Measurements from ENCODE around the gene PTGDR2. TPM values are rescaled to one million over a fixed set of nuclear protein-coding genes. Genes with fewer than 3 reads are reported as not detected.

Gene PTGDR2
- total and polyA plus RNA-seq, 9 donors, result 0.07 to 0.46 (median 0.15) TPM; not detected in 2

- 57 to 63% (median 60%) methylated on average over 7 of the region's 7 CpGs for WGBS, 3 donors
- intact Hi-C loops (cut with DNase I), result no loop called here
- DNase-seq, result no peak
Measured at GRCh38 chr11:60803273-60803936, 52.3 kb downstream of the PTGDR2 start.

GRCh38 chr11:60801194-60801593 is 54.6 kb downstream of the PTGDR2 start:
- 87 to 88% (median 87%) methylated on average over 10 of the region's 10 CpGs for WGBS, 3 donors
- no peak overlapping the region for H3K4me3 ChIP-seq
- TF ChIP-seq POLR2A (IDR thresholded peaks at IDR 0.05) (no peak), CTCF (IDR thresholded peaks at IDR 0.05) (no peak), EP300 (IDR thresholded peaks at IDR 0.05) (no peak)
- H3K27ac ChIP-seq, result no peak overlapping the region
- H3K4me1 ChIP-seq (ENCODE audit: insufficient read depth), result no peaks in the 10 kb centered on the region
- H3K36me3 ChIP-seq, result no peaks in the 10 kb centered on the region
- intact Hi-C loops (cut with DNase I), result no loop called here
- no peaks in the 10 kb centered on the region for H3K9me3 ChIP-seq
- H3K27me3 ChIP-seq, result no peaks in the 10 kb centered on the region
- no peak for DNase-seq

More at GRCh38 chr11:60803273-60803936, 52.3 kb downstream of the PTGDR2 start:
- H3K4me3 ChIP-seq, result no peak overlapping the region
- H3K9me3 ChIP-seq, result no peaks in the 10 kb centered on the region
- no peak for TF ChIP-seq CTCF (IDR thresholded peaks at IDR 0.05)
- no peak for TF ChIP-seq EP300 (IDR thresholded peaks at IDR 0.05)
- no peak for TF ChIP-seq POLR2A (IDR thresholded peaks at IDR 0.05)
- no peaks in the 10 kb centered on the region for H3K27me3 ChIP-seq
- no peak overlapping the region for H3K27ac ChIP-seq
- no peaks in the 10 kb centered on the region for H3K4me1 ChIP-seq (ENCODE audit: insufficient read depth)
- H3K36me3 ChIP-seq, result no peaks in the 10 kb centered on the region

Other genes with a start within 250 kb of the PTGDR2 start
- 10 to 100 TPM in 1 of 7 donors, 1 to 10 TPM in 4, under 1 TPM in 1, not detected in 1; 0.96 to 30.9 (median 2.5) TPM for gene MS4A8, start 156.3 kb downstream of the PTGDR2 start, total RNA-seq
- gene MS4A8, start 156.3 kb downstream of the PTGDR2 start, polyA plus RNA-seq, result under 1 TPM in 1 of 2 donors, not detected in 1; 0.45 TPM
- not detected for gene MS4A18, start 131.2 kb downstream of the PTGDR2 start, total RNA-seq
- gene MS4A18, start 131.2 kb downstream of the PTGDR2 start, polyA plus RNA-seq, result not detected
- gene MS4A15, start 99.1 kb downstream of the PTGDR2 start, total RNA-seq, result 1 to 10 TPM in 1 of 7 donors, under 1 TPM in 1, not detected in 5; 0.33 to 1.1 TPM
- gene MS4A15, start 99.1 kb downstream of the PTGDR2 start, polyA plus RNA-seq, result under 1 TPM in 1 of 2 donors, not detected in 1; 0.15 TPM
- gene MS4A10, start 70.6 kb downstream of the PTGDR2 start, total RNA-seq, result under 1 TPM in 1 of 7 donors, not detected in 6; 0.36 TPM
- gene MS4A10, start 70.6 kb downstream of the PTGDR2 start, polyA plus RNA-seq, result not detected
- gene CCDC86, start 13.8 kb downstream of the PTGDR2 start, total RNA-seq, result 10 to 100 TPM in 6 of 7 donors, 1 to 10 TPM in 1; 7.0 to 32.9 (median 20.4) TPM
- 10 to 100 TPM; 10.5 to 16.4 TPM for gene CCDC86, start 13.8 kb downstream of the PTGDR2 start, polyA plus RNA-seq
- not detected for gene ZP1, start 11.6 kb upstream of the PTGDR2 start, total RNA-seq
- under 1 TPM in 1 of 2 donors, not detected in 1; 0.17 TPM for gene ZP1, start 11.6 kb upstream of the PTGDR2 start, polyA plus RNA-seq
- gene PRPF19, start 50.6 kb upstream of the PTGDR2 start, total RNA-seq, result 100 to 1,000 TPM in 2 of 7 donors, 10 to 100 TPM in 5; 44.1 to 109 (median 97.2) TPM
- 10 to 100 TPM; 66.2 to 73.4 TPM for gene PRPF19, start 50.6 kb upstream of the PTGDR2 start, polyA plus RNA-seq
- gene TMEM109, start 58.2 kb upstream of the PTGDR2 start, total RNA-seq, result 100 to 1,000 TPM in 5 of 7 donors, 10 to 100 TPM in 2; 88.7 to 143 (median 109) TPM
- 100 to 1,000 TPM; 133 to 145 TPM for gene TMEM109, start 58.2 kb upstream of the PTGDR2 start, polyA plus RNA-seq
- 10 to 100 TPM; 16.5 to 34.1 (median 21.3) TPM for gene TMEM132A, start 68.5 kb upstream of the PTGDR2 start, total RNA-seq
- gene TMEM132A, start 68.5 kb upstream of the PTGDR2 start, polyA plus RNA-seq, result 10 to 100 TPM in 1 of 2 donors, 1 to 10 TPM in 1; 2.9 to 21.3 TPM
- 10 to 100 TPM; 25.3 to 55.8 (median 43.9) TPM for gene SLC15A3, start 96.2 kb upstream of the PTGDR2 start, total RNA-seq
- 10 to 100 TPM; 27.2 to 38.9 TPM for gene SLC15A3, start 96.2 kb upstream of the PTGDR2 start, polyA plus RNA-seq
- 1 to 10 TPM in 3 of 7 donors, under 1 TPM in 4; 0.42 to 2.2 (median 0.69) TPM for gene CD6, start 115.7 kb upstream of the PTGDR2 start, total RNA-seq
- 1 to 10 TPM in 1 of 2 donors, under 1 TPM in 1; 0.44 to 3.4 TPM for gene CD6, start 115.7 kb upstream of the PTGDR2 start, polyA plus RNA-seq
- gene CD5, start 246.5 kb upstream of the PTGDR2 start, total RNA-seq, result 1 to 10 TPM in 1 of 7 donors, under 1 TPM in 5, not detected in 1; 0.12 to 1.3 (median 0.29) TPM
- under 1 TPM; 0.12 to 0.83 TPM for gene CD5, start 246.5 kb upstream of the PTGDR2 start, polyA plus RNA-seq

Data from ovary (tissue), 9 donors.